ENCODE measurements around the gene GPR153.
"Not testable (repeated sequence)": the region's sequence is repeated elsewhere in the genome, so short reads cannot be mapped to it uniquely, and the experiment has no call there.

GPR153 gene

DNA sequence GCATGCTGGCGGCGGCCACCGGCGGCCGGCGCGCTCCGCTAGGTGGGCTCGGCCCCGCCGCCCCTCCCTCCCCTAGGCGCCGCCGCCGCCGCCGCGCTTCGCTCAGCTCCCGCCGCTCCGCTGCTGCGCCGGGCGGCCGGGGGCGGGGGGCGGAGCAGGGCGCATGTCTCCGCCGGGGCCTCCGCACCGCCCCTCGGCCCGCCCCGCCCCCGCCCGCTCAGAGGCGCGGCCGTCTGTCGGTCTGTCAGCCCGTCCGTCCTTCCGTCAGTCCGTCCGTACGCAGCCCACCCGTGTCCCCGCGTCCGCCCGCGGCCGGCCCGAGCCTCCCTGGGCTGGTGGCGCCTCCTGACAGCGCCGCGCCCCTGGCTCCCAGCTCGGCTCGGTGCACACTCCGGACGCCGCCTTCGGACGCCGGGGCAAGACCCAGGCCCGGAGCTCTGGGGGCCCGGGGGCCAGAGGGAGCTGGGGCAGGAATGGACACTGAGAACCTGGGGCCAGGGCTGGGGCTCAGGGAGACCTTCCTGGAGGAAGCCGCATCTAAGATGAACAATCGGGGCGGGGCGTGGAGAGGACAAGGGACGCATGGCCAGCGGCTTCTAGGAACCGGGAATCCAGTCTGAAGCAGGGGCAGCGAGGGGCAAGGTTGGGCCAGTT lies at the start of gene GPR153:
GPR153 (minus strand) TSS at position 138 of the 654 bp plus-strand sequence. CDS start 6,193 bp downstream, outside the sequence.
- no peak for DNase-seq

GRCh38 chr1:6310116-6310848 lies 49.4 kb upstream of the GPR153 start:
- no peak for DNase-seq

GRCh38 chr1:6309564-6309963 lies 48.7 kb upstream of the GPR153 start:
- no peak for DNase-seq

DNA sequence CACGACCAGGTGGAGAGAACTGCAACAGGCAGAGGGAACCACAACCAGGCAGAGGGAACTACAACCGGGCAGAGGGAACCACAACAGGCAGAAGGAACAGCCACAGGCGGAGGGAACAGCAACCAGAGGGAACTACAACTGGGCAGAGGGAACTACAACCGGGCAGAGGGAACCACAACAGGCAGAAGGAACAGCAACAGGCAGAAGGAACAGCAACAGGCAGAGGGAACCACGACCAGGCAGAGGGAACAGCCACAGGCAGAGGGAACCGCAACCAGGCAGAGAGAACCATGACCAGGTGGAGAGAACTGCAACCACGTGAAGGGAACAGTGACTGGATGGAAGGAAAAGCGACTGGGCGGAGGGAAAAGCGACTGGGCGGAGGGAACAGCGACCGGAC lies 47.6 kb upstream of the GPR153 start:
- no peak for DNase-seq

DNA sequence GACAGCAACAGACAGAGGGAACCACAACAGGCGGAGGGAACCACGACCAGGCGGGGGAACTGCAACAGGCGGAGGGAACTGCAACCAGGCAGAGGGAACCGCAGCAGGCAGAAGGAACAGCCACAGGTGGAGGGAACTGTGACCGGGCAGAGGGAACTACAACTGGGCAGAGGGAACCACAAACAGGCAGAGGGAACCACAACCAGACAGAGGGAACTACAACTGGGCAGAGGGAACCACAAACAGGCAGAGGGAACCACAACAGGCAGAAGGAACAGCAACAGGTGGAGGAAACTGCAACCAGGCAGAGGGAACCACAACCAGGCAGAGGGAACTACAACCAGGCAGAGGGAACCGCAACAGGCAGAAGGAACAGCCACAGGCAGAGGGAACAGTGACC lies 46.8 kb upstream of the GPR153 start:
- DNase-seq = not testable (repeated sequence)

GRCh38 chr1:6307099-6307498 lies 46.2 kb upstream of the GPR153 start:
- DNase-seq = no peak

DNA sequence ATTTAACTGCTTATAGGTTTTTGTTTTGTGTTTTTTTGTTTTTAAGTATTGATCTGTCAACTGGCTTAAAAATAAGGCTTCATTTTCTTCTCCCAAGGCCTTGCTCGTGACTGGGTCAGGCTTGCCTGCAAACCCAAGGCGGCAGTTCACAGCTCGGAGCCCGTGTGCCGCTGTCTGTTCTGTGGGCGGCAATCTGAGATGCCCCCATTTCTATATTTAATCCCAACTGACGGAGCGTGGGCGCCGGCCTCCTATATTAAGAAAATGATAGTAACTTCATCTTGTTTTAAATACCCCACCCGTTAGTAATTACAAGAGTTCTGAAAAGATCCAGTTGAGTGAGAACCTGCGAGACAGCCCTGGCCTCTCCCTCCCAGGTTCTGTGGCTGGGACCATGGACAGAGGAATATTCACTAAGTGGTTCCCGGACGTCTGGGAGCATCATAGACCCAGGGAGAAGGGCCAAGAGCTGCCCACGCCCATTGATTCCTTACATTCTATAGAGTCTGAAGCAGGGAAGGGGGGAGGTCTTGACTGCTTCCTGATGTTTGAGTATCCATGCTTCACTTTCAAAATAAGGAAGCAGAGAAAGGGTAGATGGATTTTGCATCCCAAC lies 42.6 kb upstream of the GPR153 start:
- DNase-seq = no peak

DNA sequence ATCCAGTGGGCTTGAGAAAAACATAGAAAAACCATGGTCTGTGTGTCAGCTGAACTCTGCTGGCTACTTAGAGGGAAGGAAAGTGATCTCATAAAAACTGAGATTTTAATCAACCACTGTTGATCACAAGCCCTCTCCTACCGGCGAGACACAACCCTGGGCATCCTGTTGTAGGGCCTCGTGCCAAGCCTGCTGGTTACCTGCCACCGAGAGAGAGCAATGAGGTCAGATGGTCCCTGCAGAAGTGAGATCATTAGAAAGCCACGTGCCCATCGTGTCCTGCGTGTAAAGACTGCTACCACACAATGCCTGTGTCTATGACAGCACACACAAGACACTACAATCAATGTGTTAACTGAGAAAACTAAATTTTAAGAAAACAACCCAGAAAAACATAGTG lies 41.7 kb upstream of the GPR153 start:
- DNase-seq = no peak

GRCh38 chr1:6301526-6301925 lies 40.6 kb upstream of the GPR153 start:
- no peak for DNase-seq

DNA sequence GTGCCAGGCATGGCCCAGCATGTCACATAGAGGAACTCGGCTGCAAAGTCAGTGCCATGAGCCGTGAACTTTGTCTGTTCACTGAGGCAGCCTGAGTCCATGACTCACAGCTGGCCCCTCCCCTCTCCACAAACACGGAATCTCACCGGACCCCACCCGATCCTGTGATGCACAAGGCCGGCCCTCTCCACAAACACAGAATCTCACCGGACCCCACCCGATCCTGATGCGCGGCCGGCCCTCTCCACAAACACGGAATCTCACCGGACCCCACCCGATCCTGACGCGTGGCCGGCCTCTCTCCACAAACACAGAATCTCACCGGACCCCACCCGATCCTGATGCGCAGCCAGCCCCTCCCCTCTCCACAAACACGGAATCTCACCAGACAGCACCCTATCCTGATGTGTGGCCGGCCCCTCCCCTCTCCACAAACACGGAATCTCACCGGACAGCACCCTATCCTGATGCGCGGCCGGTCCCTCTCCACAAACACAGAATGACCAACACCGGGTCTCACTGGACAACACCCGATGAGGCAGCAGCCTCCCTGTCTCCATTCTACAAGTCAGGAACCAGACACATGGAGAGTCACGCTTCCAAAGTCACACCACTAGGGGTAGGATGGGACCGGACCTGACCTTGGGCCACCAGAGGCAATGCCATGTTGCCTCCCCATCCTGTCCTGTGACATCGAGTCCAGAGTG lies 39.6 kb upstream of the GPR153 start:
- no peak for DNase-seq

DNA sequence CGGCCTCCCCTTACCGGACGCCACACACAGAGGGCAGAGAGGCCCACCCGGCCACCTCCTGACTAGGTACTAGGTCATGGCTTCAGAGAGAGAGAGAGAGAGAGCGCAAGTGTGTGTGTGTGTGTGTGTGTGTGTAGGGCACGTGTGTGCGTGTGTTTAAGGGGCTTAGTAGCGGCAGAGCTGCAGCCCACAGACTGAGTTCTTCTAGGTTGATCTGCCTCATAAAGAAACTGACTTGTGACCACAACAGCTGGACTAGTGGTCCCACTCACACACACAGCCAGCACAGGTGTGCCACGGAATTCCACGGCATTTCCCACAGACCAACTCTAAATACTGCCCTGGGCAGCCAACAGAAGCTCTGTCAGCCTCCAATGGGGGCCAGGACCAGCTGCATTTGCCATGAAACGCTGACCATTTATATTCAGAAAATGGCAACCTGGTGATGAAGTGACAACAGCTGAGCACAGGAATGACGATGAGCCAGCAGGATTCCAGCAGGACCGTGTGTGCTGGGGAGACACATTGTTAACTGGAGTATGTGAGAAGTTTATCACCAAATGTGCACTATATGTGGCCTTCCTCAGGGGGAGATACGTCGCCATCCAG lies 38.8 kb upstream of the GPR153 start:
- no peak for DNase-seq

DNA sequence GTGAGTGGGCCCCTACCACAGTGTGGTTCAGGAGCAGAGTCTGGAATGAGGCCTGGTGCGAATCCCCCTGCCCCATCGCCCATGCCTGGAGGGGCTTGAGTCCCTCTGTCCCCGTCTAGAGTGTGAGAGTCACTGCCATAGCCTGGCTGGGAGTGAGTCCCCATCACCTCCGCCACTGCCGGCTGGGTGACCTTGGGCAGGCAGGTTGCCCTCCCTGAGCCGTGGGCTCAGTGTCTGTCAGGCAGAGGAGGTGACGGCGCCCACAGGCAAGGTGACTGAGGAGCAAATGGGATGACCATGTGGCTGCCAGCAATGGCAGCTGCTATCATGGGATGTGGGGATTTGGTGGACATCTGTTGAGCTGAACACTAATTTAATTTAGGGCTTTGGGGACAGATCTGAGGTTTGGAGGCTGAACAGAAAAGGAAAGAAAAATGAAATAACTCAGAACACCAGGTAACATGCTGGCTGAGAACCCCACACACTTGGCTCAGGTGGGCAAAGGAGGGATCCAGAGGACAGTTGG lies 38.1 kb upstream of the GPR153 start:
- no peak for DNase-seq

GRCh38 chr1:6298530-6298929 lies 37.6 kb upstream of the GPR153 start:
- no peak for DNase-seq

DNA sequence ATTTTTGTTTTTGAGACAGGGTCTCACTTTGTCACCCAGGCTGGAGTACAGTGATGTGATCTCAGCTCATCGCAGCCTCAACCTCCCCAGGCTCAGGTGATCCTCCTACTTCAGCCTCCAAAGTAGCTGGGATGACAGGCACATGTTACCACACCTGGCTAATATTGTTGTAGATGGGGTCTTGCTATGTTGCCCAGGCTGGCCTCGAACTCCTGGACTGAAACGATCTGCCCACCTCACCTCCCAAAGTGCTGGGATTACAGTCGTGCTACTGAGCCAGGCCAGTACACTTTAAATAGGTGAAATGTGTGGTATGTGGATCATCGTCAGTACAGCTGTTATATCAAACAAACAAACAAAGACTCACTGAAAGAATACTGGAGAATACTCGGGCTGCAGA lies 35.0 kb upstream of the GPR153 start:
- no peak for DNase-seq

- no peak for DNase-seq
Measured at GRCh38 chr1:6294890-6295556, 34.1 kb upstream of the GPR153 start.

DNA sequence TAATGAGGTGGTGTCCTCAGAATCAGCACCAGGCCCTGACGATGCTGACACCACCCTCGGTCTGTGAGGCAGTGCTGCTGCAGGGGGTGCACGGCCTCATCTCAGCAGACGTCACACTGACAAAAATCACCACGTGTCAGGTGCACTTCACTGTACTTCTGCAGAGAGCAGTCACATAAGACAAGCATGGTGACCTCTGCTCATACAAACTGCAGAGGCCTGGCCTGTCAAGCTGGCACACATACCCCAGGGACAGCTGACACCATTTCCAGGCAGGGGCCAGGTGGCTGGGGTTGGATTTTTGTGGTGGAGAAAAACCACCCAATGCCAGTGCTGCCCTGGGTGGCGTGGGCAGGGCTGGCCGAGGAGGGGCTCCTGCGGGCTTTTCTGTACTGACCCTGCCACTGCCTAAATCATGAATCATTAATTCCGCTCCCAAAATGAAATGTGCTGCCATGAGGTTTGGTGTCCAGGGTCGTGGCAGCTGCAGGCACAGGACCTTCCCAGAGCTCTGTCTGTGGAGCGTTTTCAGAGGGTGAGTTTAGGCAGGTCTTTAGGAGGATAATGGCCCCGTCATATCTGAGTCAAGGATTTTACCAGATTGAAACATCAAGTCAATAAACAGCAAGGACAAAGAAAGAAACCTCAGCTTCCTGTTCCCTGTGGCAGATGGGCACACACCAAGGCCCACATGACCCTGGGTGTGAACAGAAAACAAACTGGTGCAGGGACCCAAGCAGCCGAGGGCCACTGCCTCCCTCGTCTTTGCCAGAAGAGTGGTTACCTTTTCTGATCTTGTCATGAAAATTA lies 33.4 kb upstream of the GPR153 start:
- no peak for DNase-seq

DNA sequence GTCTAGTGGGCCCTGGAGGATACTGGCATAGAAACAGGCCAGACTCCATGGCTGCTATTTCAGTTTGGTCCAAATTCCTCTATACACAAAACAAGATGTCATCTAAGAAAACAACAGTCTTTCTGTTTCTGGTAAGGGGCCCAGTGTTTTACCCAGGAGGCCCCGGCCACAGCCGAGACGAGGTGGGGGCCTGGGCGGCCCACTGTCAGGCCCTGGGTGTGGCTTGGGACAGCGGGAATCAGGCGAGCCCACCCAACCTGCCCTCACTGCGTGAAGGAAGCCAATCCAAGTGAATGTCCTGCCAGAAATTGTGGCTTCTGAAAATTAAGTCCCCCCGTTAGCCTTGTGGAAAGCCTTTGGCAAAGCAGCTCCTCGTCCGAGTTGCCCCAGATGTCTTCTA lies 31.2 kb upstream of the GPR153 start:
- no peak for DNase-seq

GRCh38 chr1:6288665-6289064 lies 27.8 kb upstream of the GPR153 start:
- DNase-seq = no peak

DNA sequence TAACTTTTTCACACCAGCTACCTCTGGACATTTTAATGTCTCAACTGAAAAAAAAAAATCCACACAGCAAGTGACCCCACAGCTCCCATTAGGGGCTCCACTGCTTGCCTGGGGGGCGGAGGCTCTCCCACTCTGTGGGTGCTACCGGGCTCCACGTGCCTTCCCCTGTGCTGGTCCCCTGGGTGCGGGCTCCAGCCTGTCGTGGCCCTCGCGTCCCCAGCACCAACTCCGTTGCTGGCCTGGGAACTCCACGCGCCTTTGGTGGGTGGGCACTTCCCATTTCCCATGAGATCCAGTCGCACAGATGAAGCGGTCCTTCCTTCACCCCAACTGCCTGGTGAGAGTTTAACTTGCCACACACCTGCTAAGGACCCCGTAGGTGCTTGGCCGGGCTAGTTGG lies 27.1 kb upstream of the GPR153 start:
- DNase-seq = no peak

- DNase-seq = no peak
Measured at GRCh38 chr1:6287431-6287886, 26.6 kb upstream of the GPR153 start.

- no peak for DNase-seq
Measured at GRCh38 chr1:6287029-6287428, 26.1 kb upstream of the GPR153 start.

All from islet precursor cell (in vitro differentiated cells).